Brain microvascular endothelial cell (primary cell): ENCODE results near the gene TOR1B.

Source experiments
- DNase-seq: peaks from one replicate; pipeline ENCODE4 v3.0.0-alpha.2; 2020
- H3K27ac ChIP-seq: fragments of 250-450 bp; sonication (Bioruptor Pico); 2 replicates; pipeline ENCODE4 v1.5.1; 2020; ENCODE audit warnings: mild to moderate bottlenecking, moderate library complexity
- H3K27me3 ChIP-seq: fragments of 250-450 bp; sonication (Bioruptor Pico); replicated peaks from 2 replicates; pipeline ENCODE4 v1.5.1; 2020; ENCODE audit warnings: mild to moderate bottlenecking
- H3K36me3 ChIP-seq: fragments of 250-450 bp; sonication (Bioruptor Pico); replicated peaks from 2 replicates; pipeline ENCODE4 v1.5.1; 2020; ENCODE audit warnings: mild to moderate bottlenecking
- H3K4me3 ChIP-seq: 2 replicates; pipeline ENCODE4 v1.5.1; 2011; ENCODE audit warnings: low read depth, mild to moderate bottlenecking, control low read depth, low read length, moderate library complexity
- in situ Hi-C: cut with HindIII; loops from 2 replicates; pipeline ENCODE4 v1.10.0; 2017; ENCODE audit warnings: low sequenced_read_pairs, low pct_ligation_motif_present
- TF ChIP-seq, protein P1 (sequence below): IDR thresholded peaks from 2 replicates; pipeline ENCODE4 v1.5.1; 2011; ENCODE audit warnings: low read depth, mild to moderate bottlenecking, moderate library complexity, low read length, control low read depth, inconsistent platforms; ENCODE audit errors: missing control alignments

The TOR1B gene

GRCh38 chr9:129803676-129804060 lies 684 bp downstream of the TOR1B start:
- in situ Hi-C loops = no loop called here
- Histone ChIP-seq H3K27me3 (no peaks in the 10 kb centered on the region), H3K27ac (peak overlapping the region; percentile 3), H3K36me3 (peaks cover 16% of the 10 kb centered on the region), H3K4me3 (peak overlapping the region; percentile 73)
- no peak for DNase-seq
- TF ChIP-seq, protein P1, sequence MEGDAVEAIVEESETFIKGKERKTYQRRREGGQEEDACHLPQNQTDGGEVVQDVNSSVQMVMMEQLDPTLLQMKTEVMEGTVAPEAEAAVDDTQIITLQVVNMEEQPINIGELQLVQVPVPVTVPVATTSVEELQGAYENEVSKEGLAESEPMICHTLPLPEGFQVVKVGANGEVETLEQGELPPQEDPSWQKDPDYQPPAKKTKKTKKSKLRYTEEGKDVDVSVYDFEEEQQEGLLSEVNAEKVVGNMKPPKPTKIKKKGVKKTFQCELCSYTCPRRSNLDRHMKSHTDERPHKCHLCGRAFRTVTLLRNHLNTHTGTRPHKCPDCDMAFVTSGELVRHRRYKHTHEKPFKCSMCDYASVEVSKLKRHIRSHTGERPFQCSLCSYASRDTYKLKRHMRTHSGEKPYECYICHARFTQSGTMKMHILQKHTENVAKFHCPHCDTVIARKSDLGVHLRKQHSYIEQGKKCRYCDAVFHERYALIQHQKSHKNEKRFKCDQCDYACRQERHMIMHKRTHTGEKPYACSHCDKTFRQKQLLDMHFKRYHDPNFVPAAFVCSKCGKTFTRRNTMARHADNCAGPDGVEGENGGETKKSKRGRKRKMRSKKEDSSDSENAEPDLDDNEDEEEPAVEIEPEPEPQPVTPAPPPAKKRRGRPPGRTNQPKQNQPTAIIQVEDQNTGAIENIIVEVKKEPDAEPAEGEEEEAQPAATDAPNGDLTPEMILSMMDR = no peak

- TF ChIP-seq, protein P1 = no peak
- no peak for DNase-seq
- in situ Hi-C loops = no loop called here
- Histone ChIP-seq H3K27me3 (no peaks in the 10 kb centered on the region), H3K4me3 (no peak overlapping the region), H3K27ac (no peak overlapping the region), H3K36me3 (peaks cover 33% of the 10 kb centered on the region)
Observed at GRCh38 chr9:129806061-129806460, 3.1 kb downstream of the TOR1B start.

GRCh38 chr9:129809346-129809745 lies 6.4 kb downstream of the TOR1B start:
- Histone ChIP-seq H3K27me3 (no peaks in the 10 kb centered on the region), H3K4me3 (no peak overlapping the region), H3K36me3 (peaks cover 38% of the 10 kb centered on the region), H3K27ac (no peak overlapping the region)
- in situ Hi-C loops = no loop called here
- TF ChIP-seq, protein P1 = no peak
- no peak for DNase-seq

DNA sequence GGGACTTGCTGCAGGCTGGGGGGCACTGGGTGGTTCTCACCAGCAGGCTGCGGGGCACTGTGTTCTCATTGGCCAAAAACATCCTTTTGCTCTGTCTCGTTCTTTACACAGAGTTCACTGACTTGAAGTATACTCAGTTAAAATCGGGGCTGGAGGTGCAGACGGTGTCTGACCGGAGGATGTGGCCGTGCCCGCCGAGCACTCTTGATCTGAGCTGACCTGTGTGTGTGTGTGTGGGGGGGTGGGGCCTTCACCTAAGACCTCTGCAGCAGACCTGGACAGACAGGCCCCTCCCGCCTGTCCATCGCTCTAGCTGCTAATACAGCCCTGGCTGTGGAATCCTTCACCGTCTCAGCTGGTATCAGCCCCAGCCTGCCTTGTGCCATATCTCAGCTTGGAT lies 7.1 kb downstream of the TOR1B start:
- TF ChIP-seq, protein P1 = no peak
- Histone ChIP-seq H3K27ac (no peak overlapping the region), H3K27me3 (no peaks in the 10 kb centered on the region), H3K4me3 (no peak overlapping the region), H3K36me3 (peaks cover 38% of the 10 kb centered on the region)
- no peak for DNase-seq
- in situ Hi-C loops = no loop called here

GRCh38 chr9:129810788-129811187 lies 7.8 kb downstream of the TOR1B start:
- in situ Hi-C loops = no loop called here
- Histone ChIP-seq H3K4me3 (no peak overlapping the region), H3K27ac (no peak overlapping the region), H3K27me3 (no peaks in the 10 kb centered on the region), H3K36me3 (peaks cover 37% of the 10 kb centered on the region)
- DNase-seq = no peak
- TF ChIP-seq, protein P1 = no peak

GRCh38 chr9:129811967-129812363 lies 9.0 kb downstream of the TOR1B start:
- TF ChIP-seq, protein P1 = no peak
- no peaks in the 10 kb centered on the region for H3K27me3 ChIP-seq
- H3K27ac ChIP-seq = no peak overlapping the region
- in situ Hi-C loops = no loop called here
- H3K36me3 ChIP-seq = peaks cover 44% of the 10 kb centered on the region
- DNase-seq = no peak
- H3K4me3 ChIP-seq = no peak overlapping the region
